Activated naive CD4-positive, alpha-beta T cell treated with anti-CD3 and anti-CD28 coated beads, Interleukin-2, amount 50 U/mL, for 16 hours (primary cell): ENCODE measurements around the gene DNM2.
"Not testable (repeated sequence)": the region's sequence is repeated elsewhere in the genome, so short reads cannot be mapped to it uniquely, and the experiment has no call there.

ENCODE experiments used
- DNase-seq: peaks from one replicate; pipeline ENCODE4 v3.0.0-alpha.2; 2020

The DNM2 gene

GRCh38 chr19:10727685-10728201 lies 9.9 kb downstream of the DNM2 start:
- DNase-seq, result no peak

- DNase-seq, result no peak
Observed at GRCh38 chr19:10729411-10729810, 11.5 kb downstream of the DNM2 start.

GRCh38 chr19:10730932-10731331 lies 13.1 kb downstream of the DNM2 start:
- no peak for DNase-seq

- no peak for DNase-seq
Observed at GRCh38 chr19:10735741-10736140, 17.9 kb downstream of the DNM2 start.

GRCh38 chr19:10736189-10736588 lies 18.3 kb downstream of the DNM2 start:
- no peak for DNase-seq

GRCh38 chr19:10736916-10737551 lies 19.2 kb downstream of the DNM2 start:
- DNase-seq, result no peak

- DNase-seq, result no peak
Observed at GRCh38 chr19:10737722-10738121, 19.8 kb downstream of the DNM2 start.

GRCh38 chr19:10740798-10741197 lies 22.9 kb downstream of the DNM2 start:
- DNase-seq, result no peak

- no peak for DNase-seq
Observed at GRCh38 chr19:10742476-10742875, 24.6 kb downstream of the DNM2 start.

GRCh38 chr19:10744253-10744798 lies 26.4 kb downstream of the DNM2 start:
- DNase-seq, result no peak

- no peak for DNase-seq
Observed at GRCh38 chr19:10744801-10745293, 27.0 kb downstream of the DNM2 start.

- DNase-seq, result not testable (repeated sequence)
Observed at GRCh38 chr19:10746437-10746836, 28.6 kb downstream of the DNM2 start.

GRCh38 chr19:10747271-10747670 lies 29.4 kb downstream of the DNM2 start:
- DNase-seq, result no peak

- DNase-seq, result no peak
Observed at GRCh38 chr19:10747674-10748073, 29.8 kb downstream of the DNM2 start.

- no peak for DNase-seq
Observed at GRCh38 chr19:10748195-10748926, 30.5 kb downstream of the DNM2 start.

GRCh38 chr19:10748927-10749434 lies 31.1 kb downstream of the DNM2 start:
- no peak for DNase-seq

GRCh38 chr19:10749435-10750384 lies 31.8 kb downstream of the DNM2 start:
- no peak for DNase-seq

- no peak for DNase-seq
Observed at GRCh38 chr19:10751109-10751953, 33.5 kb downstream of the DNM2 start.

- no peak for DNase-seq
Observed at GRCh38 chr19:10752237-10752912, 34.5 kb downstream of the DNM2 start.

- DNase-seq, result no peak
Observed at GRCh38 chr19:10752913-10753704, 35.2 kb downstream of the DNM2 start.
